ENCODE data around the gene KCNA2.

KCNA2 gene

DNA sequence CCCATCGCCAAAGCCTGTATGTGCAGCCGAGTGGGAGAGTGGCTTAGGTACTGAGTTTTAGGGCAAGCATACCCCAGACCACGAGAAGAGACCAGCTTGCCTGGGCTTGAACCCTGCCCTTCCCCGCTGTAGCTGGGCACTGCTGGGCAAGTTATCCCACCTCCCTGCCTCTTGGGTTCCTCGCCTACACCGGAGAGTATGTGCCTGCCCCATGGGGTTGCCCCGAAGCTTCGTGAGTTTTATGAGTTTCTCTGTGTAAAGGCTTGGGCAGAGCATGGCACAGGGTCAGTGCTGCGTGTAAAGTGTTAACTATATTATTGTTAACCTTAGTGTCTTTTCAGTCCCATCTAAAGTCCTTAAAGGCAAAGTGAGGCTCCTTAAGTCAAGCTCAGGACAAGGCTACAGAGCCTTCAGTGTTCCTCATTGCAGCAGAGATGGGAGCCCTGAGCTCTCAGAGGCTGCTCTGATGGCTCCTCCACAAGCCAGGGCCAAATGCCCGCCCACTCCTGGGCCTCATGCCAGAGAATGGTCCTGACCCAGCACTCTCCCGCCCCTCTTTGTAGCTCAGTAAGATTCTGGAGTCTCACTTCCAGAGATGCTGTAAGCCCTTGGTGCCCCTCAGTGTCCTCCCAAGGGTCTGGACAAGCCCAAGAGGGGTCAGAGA is 50.2 kb downstream of the KCNA2 start:
- peak; percentile 23 for DNase-seq (ENCODE audit: low spot score)
- in situ Hi-C loops (cut with MboI; ENCODE audit: low sequenced_read_pairs, unreplicated experiment), result no loop called here
- TF ChIP-seq, protein P1, sequence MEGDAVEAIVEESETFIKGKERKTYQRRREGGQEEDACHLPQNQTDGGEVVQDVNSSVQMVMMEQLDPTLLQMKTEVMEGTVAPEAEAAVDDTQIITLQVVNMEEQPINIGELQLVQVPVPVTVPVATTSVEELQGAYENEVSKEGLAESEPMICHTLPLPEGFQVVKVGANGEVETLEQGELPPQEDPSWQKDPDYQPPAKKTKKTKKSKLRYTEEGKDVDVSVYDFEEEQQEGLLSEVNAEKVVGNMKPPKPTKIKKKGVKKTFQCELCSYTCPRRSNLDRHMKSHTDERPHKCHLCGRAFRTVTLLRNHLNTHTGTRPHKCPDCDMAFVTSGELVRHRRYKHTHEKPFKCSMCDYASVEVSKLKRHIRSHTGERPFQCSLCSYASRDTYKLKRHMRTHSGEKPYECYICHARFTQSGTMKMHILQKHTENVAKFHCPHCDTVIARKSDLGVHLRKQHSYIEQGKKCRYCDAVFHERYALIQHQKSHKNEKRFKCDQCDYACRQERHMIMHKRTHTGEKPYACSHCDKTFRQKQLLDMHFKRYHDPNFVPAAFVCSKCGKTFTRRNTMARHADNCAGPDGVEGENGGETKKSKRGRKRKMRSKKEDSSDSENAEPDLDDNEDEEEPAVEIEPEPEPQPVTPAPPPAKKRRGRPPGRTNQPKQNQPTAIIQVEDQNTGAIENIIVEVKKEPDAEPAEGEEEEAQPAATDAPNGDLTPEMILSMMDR (IDR thresholded peaks at IDR 0.05; ENCODE audit: borderline replicate concordance, control extremely low read depth, extremely low read depth, insufficient read depth, missing control alignments), result no peak

DNA sequence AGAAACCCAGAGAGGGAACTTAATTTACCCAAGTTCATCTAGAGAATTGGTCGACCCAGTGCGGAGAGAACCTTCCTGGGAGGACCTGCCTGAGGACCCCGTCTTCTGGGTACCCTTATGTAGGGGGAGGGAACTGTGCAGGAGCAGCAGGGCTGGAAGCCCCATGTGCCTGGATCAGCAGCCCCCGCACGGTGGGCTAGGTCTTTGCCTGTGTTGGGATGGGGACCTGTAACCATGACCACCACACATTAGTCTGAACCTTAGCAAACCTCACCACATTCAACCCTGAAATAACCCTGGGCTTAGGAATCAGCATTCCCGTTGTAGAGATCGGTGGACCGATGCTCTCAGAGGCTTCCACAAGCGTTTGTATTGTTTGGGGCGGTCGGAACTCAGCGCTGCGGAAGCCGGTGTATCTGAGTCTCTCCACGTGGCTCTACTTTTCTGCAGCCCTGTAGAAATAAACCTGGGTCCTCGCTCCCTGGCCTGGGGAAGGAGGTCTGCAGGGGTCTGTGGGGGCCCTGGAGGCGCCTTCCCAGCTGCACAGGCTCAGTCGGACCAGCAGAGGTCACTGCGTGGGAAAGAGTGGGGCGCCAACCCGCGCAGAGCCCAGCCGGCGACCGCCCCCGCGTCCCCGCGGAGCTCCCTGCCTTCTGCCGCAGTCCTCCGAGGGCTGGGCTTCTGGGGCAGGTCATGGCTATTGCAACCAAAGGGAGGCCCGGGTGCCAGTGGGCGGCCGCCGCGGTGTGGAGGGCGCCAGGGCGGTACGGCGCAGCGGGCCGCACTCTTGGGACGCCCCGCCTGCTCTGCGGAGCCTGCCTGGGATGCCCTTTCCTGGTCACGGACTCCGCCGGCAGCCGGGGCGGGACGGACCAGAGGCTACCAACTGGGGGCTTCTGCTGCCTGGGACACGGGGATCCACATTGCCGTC is 51.0 kb downstream of the KCNA2 start:
- peak; percentile 79 for DNase-seq (ENCODE audit: low spot score)
- TF ChIP-seq, protein P1 (IDR thresholded peaks at IDR 0.05; ENCODE audit: borderline replicate concordance, control extremely low read depth, extremely low read depth, insufficient read depth, missing control alignments), result peak; percentile 64
- in situ Hi-C loops (cut with MboI; ENCODE audit: low sequenced_read_pairs, unreplicated experiment), result no loop called here

DNA sequence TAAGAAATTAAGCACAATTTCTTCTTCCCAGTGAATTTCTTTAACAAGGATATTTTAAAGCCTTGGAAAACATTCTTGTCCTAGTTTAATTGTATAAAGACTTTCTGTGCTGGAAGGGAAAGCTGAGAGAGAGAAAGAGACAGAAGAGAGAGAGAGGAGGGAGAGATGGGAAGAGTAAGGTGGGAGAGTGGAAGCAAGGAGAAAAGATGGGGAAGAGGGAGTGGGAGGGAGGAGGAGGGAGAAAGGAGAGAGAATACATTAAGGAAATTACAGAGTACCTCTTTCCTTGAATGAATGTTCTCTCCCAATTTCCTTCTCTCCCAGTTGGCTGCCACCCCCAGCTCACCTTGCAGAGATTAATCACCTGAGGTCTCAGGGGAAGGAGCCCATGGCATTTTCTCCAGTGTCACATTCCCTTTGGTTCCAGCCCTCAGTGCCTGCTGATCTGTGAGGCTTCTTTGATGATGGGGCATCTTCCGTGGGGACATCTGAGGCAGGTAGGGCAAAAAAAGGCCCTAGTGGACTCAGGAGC is 54.8 kb downstream of the KCNA2 start:
- in situ Hi-C loops (cut with MboI; ENCODE audit: low sequenced_read_pairs, unreplicated experiment), result no loop called here
- TF ChIP-seq, protein P1 (IDR thresholded peaks at IDR 0.05; ENCODE audit: borderline replicate concordance, control extremely low read depth, extremely low read depth, insufficient read depth, missing control alignments), result no peak
- no peak for DNase-seq (ENCODE audit: low spot score)

DNA sequence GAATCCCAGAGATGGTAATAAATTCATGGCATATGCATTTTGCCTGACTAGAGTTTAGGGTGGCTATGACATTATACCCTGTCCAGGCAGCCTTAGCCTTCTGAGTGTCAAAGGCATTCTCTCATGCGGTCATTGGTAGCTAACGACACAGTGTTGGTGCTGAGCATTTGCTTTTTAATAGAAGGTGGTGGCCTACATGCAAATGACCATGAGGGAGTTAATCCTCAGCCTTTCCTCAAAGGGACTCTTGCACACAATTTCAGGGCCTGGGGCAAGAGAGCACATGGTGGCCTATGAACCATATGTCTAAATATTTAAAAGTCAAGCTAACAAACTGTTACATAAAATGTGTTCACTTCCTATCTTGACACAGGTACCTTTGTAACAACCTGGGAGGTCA is 56.3 kb downstream of the KCNA2 start:
- no peak for DNase-seq (ENCODE audit: low spot score)
- TF ChIP-seq, protein P1 (IDR thresholded peaks at IDR 0.05; ENCODE audit: borderline replicate concordance, control extremely low read depth, extremely low read depth, insufficient read depth, missing control alignments), result no peak
- in situ Hi-C loops (cut with MboI; ENCODE audit: low sequenced_read_pairs, unreplicated experiment), result no loop called here

DNA sequence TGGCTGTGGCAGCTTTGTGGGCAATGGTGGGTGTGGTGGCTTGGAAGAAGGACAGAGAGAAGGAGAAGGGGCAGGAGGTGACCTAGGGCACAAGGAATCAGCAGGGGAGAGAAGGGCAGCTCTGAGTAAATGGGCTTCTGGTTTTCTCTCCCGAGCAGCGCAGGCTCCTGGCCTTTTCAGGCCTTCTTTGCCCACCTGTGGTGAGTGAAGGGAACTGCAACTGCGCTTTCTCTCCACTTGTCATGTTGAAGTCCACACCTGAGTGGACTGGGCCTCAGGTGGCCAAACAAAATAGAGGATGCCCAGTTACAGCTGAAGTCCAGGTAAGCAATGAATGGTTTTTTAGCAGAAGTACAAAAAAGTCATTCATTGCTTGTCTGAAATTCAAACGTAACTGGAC is 57.8 kb downstream of the KCNA2 start:
- in situ Hi-C loops (cut with MboI; ENCODE audit: low sequenced_read_pairs, unreplicated experiment), result no loop called here
- TF ChIP-seq, protein P1 (IDR thresholded peaks at IDR 0.05; ENCODE audit: borderline replicate concordance, control extremely low read depth, extremely low read depth, insufficient read depth, missing control alignments), result peak; percentile 14
- DNase-seq (ENCODE audit: low spot score), result no peak

DNA sequence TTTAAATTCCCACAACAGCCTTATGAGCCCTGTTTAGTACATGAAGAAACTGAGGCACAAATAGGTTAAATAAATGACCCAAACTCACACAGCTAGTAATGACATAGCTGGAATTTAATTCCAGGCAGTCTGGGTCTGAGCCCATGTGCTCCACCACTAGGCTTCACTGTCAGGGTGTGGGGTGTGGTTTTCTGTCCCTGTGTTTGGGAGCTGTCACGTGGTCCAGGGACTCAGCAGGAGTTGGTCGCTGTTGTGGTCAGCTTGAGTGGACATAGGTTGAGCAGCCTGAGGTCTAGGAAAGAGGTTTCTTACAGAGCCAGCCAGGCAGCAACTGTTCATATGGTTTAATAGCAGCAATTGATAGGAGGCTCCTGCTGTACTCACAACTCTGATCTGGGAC is 59.1 kb downstream of the KCNA2 start:
- TF ChIP-seq, protein P1 (IDR thresholded peaks at IDR 0.05; ENCODE audit: borderline replicate concordance, control extremely low read depth, extremely low read depth, insufficient read depth, missing control alignments), result no peak
- in situ Hi-C loops (cut with MboI; ENCODE audit: low sequenced_read_pairs, unreplicated experiment), result no loop called here
- no peak for DNase-seq (ENCODE audit: low spot score)
